GM12872 (cell line): ENCODE results near the gene POLR1E.

Experiments
- TF ChIP-seq, protein P1 (sequence below): IDR thresholded peaks from 3 replicates; pipeline ENCODE4 v1.5.1; 2011; ENCODE audit warnings: low read depth, mild to moderate bottlenecking, low read length, moderate library complexity; ENCODE audit not compliant: insufficient read depth

Gene POLR1E

DNA sequence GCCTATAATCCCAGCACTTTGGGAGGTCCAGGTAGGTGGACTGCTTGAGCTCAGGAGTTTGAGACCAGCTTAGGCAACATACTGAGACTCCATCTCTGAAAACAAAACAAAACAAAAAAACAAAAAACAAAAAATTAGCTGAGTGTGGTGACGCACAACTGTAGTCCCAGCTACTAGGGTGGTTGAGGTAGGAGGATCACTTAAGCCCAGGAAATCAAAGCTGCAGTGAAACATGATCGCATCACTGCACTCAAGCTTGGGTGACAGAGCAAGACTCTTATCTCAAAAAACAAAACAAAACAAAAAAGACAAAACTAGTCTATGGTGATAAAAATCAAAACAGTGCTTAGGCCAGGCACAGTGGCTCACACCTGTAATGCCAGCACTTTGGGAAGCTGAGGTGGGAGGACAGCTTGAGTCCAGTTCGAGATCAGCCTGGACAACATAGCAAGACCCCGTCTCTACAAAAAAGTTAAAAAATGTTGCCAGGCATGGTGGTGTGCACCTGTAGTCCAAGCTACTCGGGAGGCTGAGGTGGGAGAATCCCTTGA is 61.7 kb downstream of the POLR1E start:
- TF ChIP-seq, protein P1, sequence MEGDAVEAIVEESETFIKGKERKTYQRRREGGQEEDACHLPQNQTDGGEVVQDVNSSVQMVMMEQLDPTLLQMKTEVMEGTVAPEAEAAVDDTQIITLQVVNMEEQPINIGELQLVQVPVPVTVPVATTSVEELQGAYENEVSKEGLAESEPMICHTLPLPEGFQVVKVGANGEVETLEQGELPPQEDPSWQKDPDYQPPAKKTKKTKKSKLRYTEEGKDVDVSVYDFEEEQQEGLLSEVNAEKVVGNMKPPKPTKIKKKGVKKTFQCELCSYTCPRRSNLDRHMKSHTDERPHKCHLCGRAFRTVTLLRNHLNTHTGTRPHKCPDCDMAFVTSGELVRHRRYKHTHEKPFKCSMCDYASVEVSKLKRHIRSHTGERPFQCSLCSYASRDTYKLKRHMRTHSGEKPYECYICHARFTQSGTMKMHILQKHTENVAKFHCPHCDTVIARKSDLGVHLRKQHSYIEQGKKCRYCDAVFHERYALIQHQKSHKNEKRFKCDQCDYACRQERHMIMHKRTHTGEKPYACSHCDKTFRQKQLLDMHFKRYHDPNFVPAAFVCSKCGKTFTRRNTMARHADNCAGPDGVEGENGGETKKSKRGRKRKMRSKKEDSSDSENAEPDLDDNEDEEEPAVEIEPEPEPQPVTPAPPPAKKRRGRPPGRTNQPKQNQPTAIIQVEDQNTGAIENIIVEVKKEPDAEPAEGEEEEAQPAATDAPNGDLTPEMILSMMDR = no peak

DNA sequence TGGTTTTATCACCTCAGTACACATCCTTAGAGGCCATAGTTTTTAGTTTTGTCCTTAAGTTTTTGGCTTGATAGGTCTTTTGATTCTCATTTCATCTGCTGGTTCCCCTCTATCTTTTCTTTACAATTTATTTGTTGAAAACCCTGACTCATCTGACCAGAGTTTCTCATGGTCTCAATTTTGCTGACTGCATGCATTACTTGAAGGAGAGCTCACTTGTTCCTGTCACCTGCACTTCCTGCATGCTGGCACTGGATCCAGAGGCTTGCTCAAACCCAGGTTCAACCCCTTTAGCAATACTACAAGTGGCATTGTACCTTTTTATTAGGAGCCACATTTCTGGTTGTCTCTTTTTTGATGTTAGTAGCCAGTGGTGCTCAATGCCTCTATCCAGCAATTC is 63.8 kb downstream of the POLR1E start:
- TF ChIP-seq, protein P1 = no peak

DNA sequence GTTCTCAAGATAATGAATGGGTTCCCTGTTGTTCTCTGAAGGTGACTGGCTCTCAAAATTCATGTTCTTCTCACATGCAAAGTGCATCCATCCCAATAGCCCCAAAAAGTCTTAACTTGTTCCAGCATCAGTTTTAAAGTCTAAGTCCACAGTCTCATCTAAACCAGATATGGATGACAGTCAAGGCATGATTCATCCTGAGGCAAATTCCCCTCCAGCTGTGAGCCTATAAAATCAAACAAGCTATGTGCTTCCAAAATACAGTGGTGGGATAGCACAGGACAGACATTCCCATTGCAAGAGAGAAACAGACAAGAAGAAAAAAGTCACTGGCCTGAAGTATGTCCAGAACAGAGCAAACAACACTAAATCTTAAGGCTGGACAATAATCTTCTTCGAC is 65.0 kb downstream of the POLR1E start:
- TF ChIP-seq, protein P1 = no peak

DNA sequence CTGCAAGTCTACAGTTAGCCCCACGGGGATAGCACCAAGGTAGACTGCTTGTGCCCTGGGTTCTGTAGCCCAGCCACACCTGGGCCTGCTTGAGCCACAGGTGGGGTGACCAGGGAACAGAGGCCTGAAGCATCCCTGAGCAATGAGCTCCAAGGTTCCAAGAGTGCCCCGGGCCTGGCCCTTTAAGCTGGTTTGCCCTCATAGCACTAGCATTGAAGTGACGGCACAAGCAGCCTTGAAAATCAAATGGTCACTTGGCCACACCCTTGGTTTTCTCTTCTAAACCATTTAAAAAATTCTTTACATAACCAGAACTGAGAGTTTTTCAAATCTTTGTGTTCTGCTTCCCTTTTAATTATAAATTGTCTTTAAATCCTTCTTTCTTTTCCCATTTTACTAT is 65.7 kb downstream of the POLR1E start:
- TF ChIP-seq, protein P1 = no peak

DNA sequence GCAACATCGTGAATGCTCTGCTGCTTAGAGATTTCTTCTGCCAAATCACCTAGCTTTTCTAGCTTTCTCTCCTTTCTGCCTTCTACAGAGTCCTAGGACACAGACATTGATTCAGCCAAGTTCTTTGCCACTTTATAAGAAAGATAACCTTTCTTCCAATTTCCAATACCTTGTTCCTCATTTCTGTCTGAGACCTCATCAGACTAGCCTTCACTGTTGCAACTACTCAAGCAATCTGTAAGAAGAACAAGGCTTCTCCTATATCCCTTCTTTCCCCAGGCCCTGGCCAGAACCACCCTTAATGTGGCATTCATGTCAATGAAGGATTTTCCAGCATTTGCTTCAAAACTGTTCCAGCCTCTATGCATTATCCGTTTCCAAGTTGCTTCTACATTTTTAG is 66.1 kb downstream of the POLR1E start:
- TF ChIP-seq, protein P1 = no peak
